Hindlimb muscle (tissue), 1 donor: ENCODE results near the gene HSPB8. TPM values are rescaled to one million over a fixed set of nuclear protein-coding genes. Genes with fewer than 3 reads are reported as not detected.

Experiments
- DNase-seq: peaks from one replicate; pipeline ENCODE4 v3.0.0-alpha.2; 2013
- polyA plus RNA-seq: library from polyadenylated mRNA; unstranded; fragments of 120-200 nt; gene quantifications from one replicate; pipeline ENCODE4 v1.2.1, GENCODE V29; 2013; ENCODE audit not compliant: insufficient read length

Gene HSPB8
- polyA plus RNA-seq, 1 donor = 259 TPM

DNA sequence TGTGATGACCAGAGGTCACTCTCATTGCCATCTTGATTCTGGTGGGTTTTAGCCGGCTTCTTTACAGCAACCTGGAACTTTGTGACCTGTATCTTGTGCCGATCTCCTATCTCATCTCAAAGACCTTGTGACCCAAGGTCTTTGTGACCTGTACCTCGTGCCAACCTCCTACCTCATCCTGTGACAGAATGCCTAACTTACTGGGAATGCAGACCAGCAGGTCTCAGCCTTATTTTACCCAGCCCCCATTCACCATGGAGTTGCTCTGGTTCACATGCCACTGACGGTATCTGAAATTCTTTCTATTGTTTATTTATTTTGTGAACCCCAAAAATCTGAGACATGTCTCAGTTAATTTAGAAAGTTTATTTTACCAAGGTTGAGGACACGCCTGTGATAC is 7.4 kb upstream of the HSPB8 start:
- no peak for DNase-seq

DNA sequence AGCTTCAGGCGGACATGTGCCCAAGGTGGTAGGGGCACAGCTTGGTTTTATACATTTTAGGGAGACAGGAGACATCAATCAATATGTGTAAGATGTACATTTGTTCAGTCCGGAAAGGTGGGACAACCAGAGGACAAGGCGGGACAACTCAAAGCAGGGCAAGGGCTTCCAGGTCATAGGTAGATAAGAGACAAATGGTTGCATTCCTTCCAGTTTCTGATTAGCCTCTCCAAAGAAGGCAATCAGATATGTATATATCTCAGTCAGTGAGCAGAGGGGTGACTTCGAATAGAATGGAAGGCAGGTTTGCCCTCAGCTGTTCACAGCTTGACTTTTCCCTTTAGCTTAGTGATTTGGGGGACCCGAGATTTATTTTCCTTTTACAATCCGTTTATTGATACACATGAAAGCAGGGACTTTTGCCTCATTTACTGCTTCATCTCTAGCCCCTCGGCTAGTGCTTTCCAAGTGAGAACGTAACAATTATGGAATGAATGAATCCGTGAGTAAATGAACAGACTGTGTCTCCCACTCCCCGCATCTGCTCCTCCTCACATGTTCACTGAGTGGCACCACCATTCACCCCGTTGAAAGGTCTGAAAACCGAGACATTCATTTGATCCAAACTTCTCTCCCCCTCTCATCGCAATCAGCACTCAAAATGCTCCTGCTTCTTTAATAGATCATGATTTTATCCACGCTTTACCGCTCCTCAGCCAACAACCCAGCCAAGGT is 6.9 kb upstream of the HSPB8 start:
- no peak for DNase-seq

DNA sequence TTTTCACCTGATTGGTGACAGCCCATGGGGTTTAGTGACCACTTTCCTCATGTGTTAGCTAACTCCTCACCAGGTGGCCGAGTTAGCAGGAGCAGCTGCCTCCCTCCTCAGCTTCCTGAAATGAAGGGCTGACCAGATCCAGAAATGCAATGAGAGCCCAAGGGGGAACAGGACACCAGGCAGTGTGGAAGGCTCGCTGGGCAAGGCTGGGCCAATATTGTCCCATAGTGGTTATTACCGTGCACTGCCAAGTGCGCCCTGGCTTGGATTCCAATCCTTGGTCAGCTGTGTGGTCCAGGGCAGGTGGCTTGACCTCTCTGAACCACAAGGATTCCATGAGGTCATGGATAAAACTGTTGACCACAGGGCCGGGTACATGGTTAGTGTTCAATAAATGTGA is 3.6 kb upstream of the HSPB8 start:
- DNase-seq = no peak

DNA sequence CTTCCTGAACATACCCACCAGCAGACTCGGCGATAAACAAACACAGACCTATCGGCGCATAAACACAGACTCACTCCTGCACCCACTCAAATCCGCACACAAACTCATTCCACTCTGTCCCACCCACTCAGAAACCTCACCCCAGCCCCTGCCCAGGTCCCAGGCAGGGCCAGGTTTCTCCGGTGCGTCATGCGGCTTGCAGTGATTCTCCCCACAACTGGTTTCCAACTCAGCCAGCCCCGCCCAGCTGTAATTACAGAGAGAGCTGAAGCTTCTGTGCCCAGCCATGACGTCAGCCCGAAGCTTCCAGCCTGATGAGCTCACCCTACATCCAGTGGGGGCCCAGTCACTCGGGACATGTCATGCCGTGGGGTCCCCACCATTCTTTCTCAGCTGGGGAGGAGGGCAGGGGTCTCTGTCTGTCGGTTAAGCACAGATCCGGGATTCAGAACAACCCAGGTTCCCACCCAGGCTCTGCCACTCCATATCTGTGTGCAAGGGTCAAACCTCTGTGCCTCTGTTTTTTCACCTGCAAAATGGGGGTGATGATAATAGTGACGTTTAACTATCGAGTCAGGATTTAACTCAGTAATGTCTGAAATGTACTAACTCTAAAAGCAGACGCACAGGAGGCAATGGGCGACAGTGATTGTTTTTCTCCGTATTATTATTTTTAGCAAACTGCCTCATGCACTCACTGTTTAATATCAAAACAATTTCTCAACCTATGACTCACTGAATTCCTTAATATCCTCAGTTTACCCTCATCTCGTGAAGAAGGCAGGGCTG is 2.3 kb upstream of the HSPB8 start:
- DNase-seq = peak; percentile 78

DNA sequence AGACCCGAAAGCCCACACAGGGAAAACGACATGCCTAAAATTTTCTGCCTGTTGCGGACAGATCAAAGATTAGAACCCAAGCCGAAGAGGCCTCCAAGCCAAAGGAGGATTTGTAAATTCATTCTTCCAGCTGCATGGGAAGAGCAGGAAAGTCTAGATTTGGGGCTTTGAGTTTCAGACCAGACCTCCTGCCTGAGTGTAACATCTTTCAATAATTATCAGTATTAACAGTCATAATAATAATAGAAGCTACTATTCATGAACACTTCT is 1.7 kb upstream of the HSPB8 start:
- DNase-seq = no peak

DNA sequence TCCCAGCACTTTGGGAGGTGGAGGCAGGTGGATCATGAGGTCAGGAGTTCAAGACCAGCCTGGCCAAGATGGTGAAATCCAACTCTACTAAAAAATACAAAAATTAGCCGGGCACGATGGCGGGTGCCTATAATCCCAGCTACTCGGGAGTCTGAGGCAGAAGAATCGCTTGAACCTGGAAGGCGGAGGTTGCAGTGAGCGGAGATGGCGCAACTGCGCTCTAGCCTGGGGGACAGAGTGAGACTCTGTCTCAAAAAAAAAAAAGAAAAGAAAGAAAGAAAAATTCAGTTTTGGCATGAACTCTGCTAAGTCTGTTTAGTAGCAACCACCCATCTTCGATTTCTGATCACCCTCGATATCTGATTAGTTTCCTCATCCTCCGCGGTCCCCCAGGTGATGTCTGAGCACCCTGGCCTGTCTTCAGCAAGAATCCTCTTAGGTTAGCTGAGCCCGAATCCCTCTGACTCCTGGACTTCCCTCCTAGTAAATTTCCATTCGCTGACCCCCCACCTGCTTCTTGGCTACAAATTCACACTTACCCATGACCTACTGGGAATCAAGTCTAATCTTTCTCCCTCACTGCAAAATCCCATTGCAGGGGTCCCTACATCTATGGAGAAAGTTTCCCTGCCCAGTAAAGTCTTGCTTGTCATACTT is 879 bp upstream of the HSPB8 start:
- DNase-seq = no peak

DNA sequence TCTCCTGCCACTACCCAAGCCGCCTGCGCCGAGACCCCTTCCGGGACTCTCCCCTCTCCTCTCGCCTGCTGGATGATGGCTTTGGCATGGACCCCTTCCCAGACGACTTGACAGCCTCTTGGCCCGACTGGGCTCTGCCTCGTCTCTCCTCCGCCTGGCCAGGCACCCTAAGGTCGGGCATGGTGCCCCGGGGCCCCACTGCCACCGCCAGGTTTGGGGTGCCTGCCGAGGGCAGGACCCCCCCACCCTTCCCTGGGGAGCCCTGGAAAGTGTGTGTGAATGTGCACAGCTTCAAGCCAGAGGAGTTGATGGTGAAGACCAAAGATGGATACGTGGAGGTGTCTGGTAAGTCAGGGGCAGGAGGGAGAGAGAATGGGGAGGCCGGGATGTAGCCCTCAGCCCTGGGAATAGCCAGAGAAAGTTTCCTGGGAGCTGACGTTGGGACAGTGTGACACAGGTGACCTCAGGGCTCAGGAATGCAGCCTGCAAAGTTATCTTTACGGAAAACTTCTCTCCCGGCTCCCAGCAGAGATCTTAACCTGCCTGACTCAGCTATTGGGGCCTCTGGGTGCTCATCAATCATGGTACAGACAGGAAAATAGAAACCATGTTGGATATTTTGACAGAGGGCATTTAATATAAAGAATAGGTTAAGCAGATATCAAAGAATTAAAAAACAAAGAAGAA is 747 bp downstream of the HSPB8 start:
- no peak for DNase-seq

DNA sequence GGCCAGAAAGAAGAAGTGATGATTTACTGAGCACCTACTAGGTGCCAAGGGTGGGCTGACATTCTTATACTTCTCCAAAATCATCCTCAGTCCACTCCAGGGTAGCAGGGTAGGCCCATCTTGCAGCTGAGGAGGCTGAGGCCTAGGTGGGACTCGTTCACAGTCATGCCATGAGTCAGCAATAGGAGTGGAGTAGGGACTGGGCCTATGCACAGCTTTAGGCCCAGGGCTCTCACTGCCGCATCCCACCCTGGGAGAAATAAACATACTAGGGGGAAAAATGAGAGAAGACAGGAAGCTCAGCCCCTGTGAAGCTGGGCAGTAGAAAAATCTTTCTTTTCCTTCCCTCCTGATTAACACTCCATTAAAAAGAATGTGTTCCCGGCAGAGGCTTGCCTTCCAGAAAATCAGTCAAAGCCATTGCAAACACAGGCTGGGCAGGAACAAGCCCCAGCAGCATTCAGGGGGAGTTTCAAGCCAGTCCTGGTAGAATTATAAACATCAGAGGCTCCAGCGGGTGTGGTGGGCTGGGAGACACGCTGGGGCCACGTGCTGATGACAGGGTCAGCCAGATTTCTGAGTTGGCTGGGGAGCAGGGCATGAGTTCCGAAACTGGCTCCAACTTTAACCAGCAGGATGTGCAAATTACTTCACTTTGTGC is 1.8 kb downstream of the HSPB8 start:
- no peak for DNase-seq

DNA sequence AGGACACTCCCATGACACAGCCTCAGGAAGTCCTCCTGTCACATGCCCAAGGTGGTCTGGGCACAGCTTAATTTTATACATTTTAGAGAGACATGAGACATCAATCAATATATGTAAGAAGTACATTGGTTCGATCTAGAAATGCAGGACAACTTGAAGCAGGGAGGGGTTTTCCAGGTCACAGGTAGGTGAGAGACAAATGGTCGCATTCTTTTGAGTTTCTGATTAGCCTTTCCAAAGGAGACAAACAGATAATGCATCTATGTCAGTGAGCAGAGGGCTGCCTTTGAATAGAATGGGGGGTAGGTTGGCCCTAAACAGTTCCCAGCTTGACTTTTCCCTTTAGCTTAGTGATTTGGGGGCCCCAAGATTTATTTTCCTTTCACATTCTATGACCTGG is 2.5 kb downstream of the HSPB8 start:
- DNase-seq = no peak

DNA sequence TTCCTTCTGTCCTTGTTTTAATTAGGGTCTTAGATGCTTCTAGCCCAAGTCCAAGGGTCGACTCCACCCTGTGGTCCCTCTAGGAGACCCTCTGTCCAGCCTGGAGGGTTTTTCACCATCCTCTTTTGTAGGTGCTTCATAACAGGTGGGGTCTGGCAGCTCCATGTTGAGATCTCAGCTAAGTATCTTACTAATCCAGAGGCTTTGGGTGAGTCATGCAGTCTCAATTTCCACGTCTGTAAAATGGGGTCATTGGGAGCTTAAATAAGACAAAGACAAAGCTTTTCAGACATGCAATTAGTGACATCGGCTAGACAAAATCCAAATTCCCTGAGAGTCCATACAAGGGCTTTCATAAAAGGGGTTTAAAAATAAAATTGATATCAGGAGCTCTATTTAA is 3.2 kb downstream of the HSPB8 start:
- DNase-seq = no peak

DNA sequence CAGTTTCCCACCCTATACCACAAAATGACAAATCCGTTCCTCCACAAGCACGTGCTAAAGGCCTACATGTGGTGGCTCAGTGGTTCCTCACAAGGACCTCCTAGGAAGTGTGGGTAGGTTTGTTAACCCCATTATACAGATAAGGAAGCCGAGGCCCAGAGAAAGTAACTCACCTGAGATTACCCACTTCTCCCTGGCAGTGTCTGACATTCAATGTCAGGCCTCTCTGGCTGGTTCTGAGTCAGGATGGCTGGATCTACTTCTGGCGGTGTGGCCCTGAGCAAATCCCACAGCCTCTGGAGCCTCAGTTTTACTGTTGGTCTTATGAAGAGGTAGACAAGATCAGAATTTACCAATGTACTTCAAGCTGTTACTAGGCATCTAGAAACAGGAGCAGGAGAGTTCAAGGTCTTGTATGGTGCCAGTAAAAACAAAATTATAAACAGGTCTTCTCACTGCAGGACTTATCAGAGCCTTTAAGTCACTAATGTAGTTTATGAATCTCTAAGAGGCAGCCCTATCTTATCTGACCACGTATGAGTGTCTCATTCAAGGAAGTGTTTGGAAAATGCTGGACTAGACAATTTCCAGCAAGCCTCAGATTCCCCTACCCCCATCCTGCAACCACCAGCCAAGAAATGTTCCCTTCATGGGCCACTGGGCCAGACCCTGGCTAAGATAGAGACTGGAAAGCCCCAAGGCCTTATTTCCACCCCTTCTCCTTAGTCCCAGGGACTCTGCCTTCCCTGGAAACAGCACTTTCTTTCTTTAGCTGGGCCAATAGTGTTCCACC is 4.2 kb downstream of the HSPB8 start:
- no peak for DNase-seq

DNA sequence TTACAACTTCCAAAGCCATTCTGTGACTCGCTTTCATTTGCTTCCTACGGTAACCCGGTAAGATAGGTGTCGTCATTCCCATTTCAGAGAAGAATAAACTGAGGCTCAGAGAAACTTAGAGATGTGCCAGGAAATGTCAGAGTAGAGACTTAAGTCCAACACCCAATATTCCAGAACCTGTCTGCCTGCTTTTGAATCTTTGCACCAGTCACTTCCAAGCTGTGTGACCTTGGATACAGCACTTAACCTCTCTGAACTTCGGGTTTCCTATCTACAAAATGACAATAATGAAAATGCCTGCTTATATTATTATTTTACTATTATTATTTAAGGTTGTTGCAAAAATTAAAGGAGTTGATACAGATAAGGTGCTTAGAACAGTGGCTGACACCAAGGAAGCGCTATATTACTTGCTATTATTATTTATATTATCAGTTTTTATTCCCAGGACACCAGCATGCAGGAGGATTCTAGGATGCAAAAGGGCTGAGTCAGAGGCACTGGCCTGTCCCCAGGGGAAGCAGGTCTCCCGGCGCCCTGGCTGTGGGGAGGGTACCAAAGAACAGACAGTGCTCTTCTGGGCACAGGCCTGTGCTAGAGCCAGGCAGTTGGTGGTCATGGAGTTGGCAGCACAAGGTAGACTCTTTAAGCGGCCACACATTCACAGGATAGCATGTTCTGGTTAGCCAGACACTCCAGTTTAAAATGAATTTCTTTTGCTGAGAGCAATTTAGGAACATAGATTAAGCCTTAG is 5.4 kb downstream of the HSPB8 start:
- no peak for DNase-seq

DNA sequence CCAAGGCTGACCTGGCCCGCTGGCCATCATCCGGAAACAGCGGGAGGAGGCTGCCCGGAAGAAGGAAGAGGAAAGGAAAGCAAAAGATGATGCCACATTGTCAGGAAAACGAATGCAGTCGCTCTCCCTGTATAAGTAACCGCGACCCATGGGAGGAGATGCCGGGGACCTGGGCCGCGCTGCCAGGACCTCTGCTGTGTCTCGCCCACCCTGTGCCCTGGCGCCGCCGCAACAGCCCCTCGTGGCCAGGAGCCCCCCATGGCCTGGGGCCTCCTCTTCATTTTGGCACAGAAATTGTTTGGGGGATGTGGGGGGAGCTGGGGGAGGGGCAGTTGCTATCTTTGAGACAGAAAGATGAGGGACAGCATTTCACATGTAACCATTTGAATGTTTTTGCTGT is 16.5 kb downstream of the HSPB8 start:
- no peak for DNase-seq

DNA sequence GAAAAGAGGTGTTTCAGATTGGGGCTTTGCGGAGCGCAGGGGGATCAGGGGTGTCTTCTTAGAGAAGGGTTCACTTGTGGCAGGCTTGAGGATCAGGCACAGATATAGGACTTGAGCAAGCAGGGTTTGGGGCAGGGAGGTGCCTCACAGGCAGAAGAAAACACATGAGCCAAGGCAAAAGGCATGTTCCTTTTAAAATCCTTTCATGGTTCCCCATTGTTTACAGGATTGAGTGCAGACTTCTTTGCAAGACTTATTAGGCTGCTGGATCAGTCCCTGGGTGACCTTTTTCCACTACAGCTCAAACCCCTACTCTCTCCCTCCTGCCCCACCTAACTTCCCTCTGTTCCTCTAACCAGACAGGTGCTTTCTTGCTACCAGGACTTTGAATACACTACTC is 19.7 kb downstream of the HSPB8 start:
- DNase-seq = no peak

DNA sequence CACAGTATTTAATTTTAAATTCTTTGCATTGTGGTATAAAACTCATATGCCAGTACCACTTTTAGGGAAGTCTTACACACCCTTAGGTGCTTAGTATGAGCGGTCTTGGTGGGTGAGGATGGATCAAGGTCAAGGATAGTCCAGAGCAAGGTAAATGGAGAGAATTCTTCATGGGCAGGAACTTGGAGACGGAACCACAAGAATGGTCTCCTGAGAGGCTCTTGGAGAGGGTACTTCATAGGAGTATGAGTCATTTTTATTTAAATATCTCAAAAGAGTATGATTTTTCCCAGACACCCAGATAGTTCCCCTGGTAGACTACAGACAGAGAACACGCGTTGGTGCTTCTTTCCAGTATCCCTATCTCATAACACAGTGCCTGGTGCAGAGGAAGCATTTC is 21.9 kb downstream of the HSPB8 start:
- DNase-seq = no peak

DNA sequence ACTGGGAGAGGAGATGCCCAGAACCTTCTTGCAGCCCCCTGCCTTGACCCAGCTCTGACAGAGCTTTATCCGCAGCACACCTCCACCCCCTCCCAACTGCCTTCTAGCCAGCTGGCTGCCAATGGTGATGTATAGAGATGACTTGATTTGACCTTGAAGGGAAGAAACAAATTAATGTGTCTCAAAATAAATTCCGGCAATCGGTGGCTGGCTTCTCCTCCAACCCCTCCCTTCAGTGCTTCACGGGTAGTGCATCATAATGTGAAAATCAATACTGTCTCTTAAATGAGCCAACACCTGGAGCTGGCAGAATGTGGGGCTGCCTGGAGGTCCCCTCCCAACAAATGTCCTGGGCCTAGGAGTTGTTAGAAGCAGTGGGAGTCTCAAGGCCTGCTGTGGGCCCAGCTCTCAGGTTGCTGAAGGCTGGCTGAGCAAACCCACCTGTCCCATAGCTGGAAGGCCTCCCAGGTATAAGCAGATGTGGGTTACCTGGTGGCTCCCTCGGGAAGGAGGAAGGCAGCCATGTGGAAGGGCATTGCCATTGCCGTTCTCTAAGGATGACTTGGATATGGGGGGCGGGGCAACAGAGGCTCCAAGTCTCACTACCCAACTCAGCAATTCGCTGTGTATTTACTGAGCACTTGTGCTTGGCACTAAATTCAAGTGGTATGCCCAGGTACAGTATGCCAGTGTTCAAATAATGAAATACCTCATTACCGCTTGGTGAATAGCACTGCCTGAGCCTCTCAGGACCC is 23.2 kb downstream of the HSPB8 start:
- DNase-seq = no peak

DNA sequence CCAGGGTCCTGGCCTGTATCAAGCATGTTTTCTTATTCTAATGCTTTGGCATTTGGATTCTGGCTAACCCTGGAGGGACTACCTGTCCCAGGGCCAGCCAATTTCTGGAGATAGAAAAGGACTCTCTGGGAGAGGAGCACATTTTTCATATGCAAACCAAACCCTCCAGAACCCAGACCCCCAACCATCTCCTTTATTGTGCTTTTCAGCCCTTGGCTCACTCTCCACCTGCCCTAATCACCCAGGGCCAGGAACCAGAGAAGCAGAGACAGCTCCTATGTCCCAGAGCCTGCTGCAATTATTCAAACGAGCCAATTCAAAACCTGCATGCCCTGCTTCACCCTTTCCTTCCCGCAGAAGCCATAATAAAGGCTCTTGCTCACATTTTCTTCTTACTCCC is 23.8 kb downstream of the HSPB8 start:
- DNase-seq = no peak

DNA sequence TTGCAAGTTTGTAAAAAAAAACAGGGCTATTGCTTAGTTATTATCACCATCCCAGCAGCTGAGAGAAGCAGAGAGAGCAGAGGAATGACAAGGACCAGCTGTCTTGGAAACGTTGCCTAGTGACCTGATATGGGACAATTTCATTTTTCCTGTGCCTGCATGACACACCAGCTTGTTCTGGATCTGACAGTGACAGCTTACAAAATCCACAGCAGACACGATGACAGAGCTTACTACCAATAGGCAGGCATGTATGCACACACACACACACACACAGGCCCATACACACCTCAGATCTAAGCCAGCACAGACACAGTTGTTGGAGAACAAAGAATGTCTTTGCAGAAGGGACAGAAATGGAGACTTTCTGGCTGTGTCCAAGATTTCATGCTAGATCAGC is 25.4 kb downstream of the HSPB8 start:
- DNase-seq = peak; percentile 40

DNA sequence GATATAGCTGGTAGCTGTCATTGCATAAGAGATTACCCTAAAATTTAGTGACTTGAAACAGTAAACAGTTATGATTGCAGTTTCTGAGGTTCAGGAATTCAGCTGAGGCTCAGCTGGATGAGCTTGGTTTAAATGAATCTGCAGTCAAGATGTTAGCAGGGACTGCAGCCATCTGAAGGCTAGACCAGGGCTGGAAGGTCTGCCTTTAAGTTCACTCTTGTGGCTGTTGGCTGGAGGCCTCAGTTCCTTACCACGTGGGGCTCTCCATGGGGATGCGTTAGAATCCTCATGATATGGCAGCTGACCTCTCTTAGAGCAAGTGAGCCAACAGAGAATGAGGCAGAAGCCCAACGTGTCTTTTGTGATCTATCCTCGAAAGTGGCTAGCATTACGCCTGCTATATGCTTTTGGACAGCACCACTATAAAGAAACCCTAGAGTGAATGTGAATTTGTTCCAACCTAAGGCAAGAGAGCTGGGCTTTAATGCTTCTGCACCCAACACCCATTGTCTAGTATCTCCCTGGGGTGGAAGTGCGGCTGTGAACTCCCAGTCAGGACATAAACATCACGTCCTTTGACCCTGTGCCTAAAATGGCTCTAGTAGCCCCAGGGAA is 26.0 kb downstream of the HSPB8 start:
- DNase-seq = peak; percentile 44
